GM19452 (cell line): Measurements from ENCODE around the gene ZC3H18.

Experiments
- ATAC-seq: cut with Tn5 transposase; IDR thresholded peaks from one replicate; pipeline ENCODE4 v1.9.1; 2021; ENCODE audit not compliant: unreplicated experiment

ZC3H18 gene

GRCh38 chr16:88578446-88579313 is 8.5 kb downstream of the ZC3H18 start:
- ATAC-seq = no peak

- no peak for ATAC-seq
Observed at GRCh38 chr16:88580371-88580770, 10.2 kb downstream of the ZC3H18 start.

- ATAC-seq = no peak
Observed at GRCh38 chr16:88581033-88581432, 10.8 kb downstream of the ZC3H18 start.

DNA sequence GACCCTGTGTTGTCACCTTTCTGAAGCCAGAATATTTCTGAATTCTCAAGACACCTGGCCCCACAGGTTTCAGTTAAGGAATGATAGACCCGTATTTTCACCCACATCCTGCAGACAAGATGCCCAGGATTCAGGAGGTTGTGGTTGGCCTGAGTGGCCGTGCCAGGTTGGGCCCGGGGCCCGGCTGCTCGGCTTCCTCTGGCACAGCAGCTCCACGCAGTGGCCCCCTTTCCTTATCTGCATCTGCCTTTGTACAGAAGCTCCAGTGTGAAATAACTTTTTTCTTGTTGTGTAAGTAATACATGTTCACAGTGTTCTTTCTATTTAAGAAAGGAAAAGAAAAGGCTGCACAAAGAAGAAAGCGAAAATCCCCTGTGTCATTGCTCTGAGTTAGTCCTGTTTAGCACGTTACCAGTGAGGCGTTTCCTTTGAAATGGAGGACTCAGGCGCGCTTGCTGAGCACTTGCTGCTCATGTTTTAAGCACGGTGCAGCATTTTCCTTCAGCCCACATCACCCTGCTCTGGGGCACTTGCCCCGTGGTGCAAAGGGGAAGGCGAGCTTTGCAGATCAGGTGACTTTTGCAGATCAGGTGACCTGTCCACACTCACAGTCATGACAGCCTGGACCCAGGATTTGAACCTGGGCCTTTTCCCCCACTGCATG is 12.8 kb downstream of the ZC3H18 start:
- no peak for ATAC-seq

- no peak for ATAC-seq
Observed at GRCh38 chr16:88584676-88585075, 14.5 kb downstream of the ZC3H18 start.

- no peak for ATAC-seq
Observed at GRCh38 chr16:88585269-88585668, 15.1 kb downstream of the ZC3H18 start.

DNA sequence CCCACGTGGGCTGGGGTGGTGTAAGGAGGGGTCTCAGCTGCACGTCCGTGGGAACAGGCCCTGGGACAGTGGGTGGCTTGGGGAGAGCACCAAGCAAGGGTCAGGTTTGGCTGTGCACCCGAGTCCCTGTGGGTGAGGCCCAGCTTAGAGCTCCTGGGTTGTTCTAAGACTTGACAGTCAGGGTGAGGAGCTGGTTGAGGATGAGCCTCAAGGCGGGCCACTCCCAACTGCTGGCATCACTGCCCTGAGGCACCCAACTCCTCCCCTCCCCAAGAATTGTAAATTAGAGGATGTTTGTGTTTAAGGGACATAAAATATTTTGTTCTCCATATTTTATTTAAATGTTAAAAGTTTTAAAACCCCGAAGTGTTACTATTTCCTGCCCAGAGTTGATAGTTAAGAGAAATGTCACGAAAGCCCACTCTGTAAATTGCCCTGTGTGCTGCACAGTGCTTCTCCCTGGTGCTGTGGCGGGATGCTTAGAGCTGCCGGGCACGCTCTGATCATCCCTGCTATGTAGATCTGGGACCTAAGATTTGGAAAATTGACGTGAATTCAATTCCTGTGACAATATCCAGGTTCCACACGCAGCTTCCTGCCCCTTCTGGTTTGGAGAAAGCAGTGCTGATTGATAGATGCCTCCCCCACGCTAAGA is 15.9 kb downstream of the ZC3H18 start:
- no peak for ATAC-seq

GRCh38 chr16:88588148-88588547 is 17.9 kb downstream of the ZC3H18 start:
- no peak for ATAC-seq

DNA sequence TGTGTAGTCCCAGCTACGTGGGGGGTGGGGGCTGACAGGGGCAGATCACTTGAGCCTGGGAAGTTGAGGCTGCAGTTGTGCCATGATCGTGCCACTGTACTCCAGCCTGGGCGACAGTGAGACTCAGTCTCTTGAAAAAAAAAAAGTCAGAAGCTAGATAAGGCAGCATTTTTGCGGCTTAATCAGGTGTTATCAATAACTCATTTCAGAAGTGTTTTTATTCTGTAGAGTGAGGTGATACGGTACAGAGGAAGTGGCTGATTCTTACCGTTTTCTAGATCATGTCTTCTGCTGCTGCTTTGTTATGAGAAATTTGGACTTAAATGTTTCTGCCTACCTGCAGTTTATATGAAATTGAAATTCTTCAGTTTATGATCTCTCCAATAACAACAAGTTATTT is 18.6 kb downstream of the ZC3H18 start:
- ATAC-seq = no peak

GRCh38 chr16:88589441-88589840 is 19.2 kb downstream of the ZC3H18 start:
- ATAC-seq = no peak

DNA sequence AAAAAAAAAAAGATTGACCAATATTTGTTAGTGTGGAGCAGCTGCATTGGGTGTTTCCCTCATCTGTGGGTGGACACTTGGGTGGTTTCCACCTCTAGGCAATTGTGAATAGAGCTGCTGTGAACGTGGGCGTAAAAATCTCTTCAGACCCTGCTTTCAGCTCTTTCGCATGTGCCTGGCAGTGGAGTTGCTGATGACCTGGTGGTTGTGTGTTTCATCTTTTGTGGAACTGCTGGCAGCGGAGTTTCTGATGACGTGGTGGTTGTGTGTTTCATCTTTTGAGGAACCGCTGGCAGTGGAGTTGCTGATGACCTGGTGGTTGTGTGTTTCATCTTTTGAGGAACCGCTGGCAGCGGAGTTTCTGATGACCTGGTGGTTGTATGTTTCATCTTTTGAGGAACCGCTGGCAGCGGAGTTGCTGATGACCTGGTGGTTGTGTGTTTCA is 21.4 kb downstream of the ZC3H18 start:
- no peak for ATAC-seq

GRCh38 chr16:88593061-88593460 is 22.9 kb downstream of the ZC3H18 start:
- no peak for ATAC-seq

DNA sequence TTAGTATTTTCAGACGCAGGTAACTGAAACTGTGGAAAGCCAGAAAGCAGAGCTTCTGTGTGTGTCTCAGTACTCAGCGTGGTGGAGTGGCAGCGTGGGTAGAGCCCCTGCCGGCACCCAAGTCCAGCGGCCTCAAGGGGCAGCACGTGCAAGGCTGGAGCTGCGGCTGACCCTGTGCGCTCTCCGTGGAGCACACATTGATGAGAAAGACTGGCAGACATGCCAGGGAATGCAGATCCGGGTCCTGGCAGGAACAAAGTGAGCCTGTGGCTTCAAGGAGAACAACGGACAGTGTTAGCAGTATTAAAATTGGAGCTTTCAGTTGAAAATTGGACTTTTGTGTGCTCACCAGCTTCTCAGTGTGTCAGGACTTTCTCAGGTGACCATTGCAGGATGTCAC is 23.3 kb downstream of the ZC3H18 start:
- ATAC-seq = no peak

DNA sequence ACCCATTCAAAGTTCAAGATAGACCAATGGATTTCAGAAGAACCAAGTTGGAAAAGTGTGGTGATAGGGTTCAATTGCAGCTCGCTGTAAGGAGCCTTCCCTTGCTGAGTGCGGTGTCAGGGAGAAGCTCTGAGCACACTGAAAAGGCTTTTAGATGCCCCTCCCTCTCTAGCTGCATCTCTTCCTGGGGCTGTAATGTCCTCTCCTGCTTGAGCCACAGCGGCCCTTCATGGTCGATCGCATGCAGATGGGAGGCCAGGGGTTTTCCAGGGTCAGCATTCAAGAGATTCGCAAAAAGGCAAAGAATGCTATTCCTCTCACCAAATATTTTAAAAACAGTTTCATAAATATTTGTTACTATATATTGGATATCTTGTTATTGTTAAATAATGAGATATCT is 23.7 kb downstream of the ZC3H18 start:
- ATAC-seq = no peak

DNA sequence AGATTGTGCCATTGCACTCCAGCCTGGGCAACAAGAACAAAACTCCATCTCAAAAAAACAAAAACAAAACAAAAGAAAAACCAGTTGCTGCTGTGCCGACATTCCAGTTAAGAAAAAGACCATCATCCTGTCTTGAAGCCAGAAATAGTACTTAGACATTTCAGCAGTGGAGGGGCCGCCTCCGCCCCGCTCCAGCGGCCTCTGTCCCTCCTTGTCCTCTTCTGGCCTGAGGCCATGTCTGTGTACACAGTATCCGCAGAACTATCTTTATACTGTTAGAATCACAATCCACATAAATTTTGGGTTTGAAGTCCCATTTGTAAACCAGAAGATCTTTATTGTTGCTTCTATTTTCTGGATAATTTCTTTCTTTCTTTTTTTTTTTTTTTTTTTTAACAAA is 24.9 kb downstream of the ZC3H18 start:
- no peak for ATAC-seq

- no peak for ATAC-seq
Observed at GRCh38 chr16:88595921-88596320, 25.7 kb downstream of the ZC3H18 start.

DNA sequence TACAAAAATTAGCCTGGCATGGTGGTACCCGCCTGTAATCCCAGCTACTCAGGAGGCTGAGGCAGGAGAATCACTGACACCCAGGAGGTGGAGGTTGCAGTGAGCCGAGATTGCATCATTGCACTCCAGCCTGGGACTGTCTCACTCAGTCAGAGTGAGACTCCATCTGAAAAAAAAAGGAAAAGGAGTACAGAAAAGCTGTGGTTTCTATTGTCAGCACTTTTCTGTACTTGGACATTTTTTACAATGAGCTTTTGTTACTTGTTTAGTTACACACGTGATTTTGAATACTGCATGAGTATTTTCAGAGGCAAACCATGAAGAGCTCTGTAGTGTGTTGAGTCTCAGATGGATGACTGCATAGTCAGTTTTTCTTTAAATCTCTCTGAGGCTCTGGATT is 26.3 kb downstream of the ZC3H18 start:
- ATAC-seq = no peak

DNA sequence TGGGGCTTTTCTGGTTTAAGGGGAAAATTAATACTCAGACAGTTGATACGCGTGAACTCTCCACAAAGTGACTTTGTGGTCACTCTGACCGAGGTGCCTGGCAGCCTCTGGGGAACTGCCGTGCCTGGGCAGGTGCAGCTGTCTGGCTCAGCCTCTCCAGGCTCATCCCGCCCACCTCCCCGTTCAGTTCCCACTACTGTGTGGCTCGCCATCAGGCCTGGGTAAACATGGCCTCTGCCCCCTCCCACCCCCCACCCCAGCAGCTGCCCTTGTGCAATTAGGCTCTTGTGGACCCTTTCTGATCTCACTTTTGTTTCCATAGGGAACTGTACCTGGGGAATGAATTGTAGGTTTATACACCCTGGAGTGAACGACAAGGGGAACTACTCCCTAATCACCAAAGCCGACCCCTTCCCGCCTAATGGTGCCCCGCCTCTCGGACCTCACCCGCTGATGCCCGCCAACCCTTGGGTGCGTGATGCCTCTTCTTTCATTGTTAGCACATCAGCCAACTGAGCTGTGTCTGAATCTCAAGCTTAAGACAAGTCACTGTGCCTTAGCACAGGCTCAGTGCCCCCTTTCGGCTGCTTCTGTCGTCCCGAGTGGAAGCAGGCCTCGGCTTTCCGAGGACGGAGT is 27.8 kb downstream of the ZC3H18 start:
- no peak for ATAC-seq

DNA sequence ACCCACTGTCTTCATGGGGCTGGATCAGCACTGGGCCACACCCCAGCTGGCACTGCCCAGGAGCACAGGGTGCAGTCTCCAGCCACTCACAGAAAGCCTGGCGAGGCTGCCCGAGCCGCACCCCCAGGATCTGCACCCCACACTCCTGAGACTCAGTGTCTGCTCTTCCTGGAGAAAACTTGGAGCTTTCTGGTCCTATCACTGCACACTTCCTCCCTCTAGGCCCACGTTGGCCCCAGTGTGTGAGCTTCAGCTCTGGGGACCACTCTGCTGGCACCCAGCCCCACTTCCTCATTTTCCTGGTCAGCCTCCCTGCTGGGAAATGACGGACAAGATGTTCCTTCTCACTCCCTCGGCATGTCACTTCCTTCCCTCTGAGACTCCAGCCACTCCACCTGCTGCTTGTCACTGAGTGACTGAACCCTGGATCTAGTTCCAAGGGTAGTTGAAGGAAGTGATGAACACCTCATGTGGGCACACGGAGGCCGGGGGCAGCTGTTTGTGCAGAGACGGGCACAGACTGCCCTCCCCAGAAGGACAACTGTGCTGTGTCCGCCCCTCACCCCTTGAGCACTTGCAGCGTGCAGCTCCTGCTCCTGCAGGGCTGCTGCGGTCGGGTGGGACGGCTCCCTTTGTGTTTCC is 29.0 kb downstream of the ZC3H18 start:
- ATAC-seq = no peak

DNA sequence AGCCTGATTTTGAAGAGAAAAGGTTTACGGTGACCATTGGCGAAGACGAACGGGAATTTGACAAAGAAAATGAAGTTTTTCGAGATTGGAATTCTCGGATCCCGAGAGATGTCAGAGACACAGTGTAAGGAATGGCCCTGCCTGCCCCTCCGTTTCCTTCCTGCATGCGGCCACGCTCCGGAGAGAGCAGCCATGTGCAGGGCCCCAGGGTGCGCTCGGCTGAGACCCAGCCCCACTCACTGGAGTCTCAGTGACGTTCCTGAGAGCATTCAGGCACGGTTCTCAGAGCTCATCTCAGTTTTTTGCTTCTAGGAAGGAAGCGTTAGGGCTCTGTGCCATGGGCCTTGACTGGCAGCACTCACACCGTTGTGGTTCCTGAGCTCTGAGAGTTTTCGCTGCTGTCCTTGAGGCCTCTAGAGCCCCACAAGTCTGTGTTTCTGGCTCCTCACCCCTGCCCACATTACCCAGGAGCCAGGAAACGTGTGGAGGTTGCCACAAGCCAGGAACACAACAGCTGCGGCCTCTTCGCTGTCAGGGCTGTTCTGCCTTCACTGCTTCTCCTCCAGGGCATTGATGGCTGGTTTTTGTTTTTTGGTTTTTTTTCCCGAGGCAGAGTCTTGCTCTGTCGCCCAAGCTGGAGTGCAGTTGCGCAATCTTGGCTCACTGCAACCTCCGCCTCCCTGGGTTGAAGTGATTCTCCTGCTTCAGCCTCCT is 29.8 kb downstream of the ZC3H18 start:
- ATAC-seq = no peak
